Caco-2 (cell line): ENCODE measurements around the gene ABCG5. TPM values are rescaled to one million over a fixed set of nuclear protein-coding genes. Genes with fewer than 3 reads are reported as not detected.

ENCODE experiments used
- BruUV-seq: library from RNA; stranded (reverse); fragments of 400-500 nt; replicated peaks from 2 replicates; lab custom pipeline; 2021; lab: Mats Ljungman, UMichigan
- CTCF ChIA-PET: fragments of 300-600 bp; sonication (Branson Sonifier 250); formaldehyde crosslinking; loops from one replicate; lab custom pipeline; 2022; ENCODE audit warnings: antibody characterized with exemption; lab: Charles Lee
- POLR2A ChIA-PET: fragments of 300-600 bp; sonication (Branson Sonifier 250); formaldehyde crosslinking; loops from one replicate; lab custom pipeline; 2022; ENCODE audit warnings: antibody characterized with exemption; lab: Charles Lee
- DNase-seq, 2 experiments: peaks; one replicate each; pipeline versions ENCODE4 v3.0.0 to v3.0.0-alpha.2; 2020 to 2022
- H3K27me3 ChIP-seq: replicated peaks from 2 replicates; pipeline ENCODE4 v1.6.0; 2011; ENCODE audit warnings: low read length; ENCODE audit not compliant: control insufficient read depth, insufficient read depth
- H3K36me3 ChIP-seq: 2 replicates; pipeline ENCODE4 v1.5.1; 2011; ENCODE audit warnings: low read length; ENCODE audit not compliant: control insufficient read depth, insufficient read depth
- H3K4me1 ChIP-seq: fragments of 250-450 bp; sonication (Bioruptor Pico); 2 replicates; pipeline ENCODE4 v1.5.1; 2020; ENCODE audit warnings: mild to moderate bottlenecking
- H3K4me3 ChIP-seq: 2 replicates; pipeline ENCODE4 v1.5.1; 2011; ENCODE audit warnings: low read depth, mild to moderate bottlenecking, control low read depth, low read length
- H3K9me3 ChIP-seq: fragments of 250-450 bp; sonication (Bioruptor Pico); 2 replicates; pipeline ENCODE4 v1.5.1; 2020; ENCODE audit warnings: mild to moderate bottlenecking, moderate library complexity
- H3K27ac Mint-ChIP-seq: one replicate; pipeline ENCODE4 v1.8.0; 2022; ENCODE audit warnings: mixed read lengths; ENCODE audit not compliant: unreplicated experiment
- H3K27me3 Mint-ChIP-seq: one replicate; pipeline ENCODE4 v1.8.0; 2022; ENCODE audit warnings: mixed read lengths; ENCODE audit not compliant: insufficient read depth, unreplicated experiment
- H3K36me3 Mint-ChIP-seq: one replicate; pipeline ENCODE4 v1.8.0; 2022; ENCODE audit warnings: mild to moderate bottlenecking, mixed read lengths; ENCODE audit not compliant: insufficient read depth, unreplicated experiment
- H3K4me1 Mint-ChIP-seq: one replicate; pipeline ENCODE4 v1.8.0; 2022; ENCODE audit warnings: low read depth, mixed read lengths; ENCODE audit not compliant: unreplicated experiment
- H3K4me3 Mint-ChIP-seq: one replicate; pipeline ENCODE4 v1.8.0; 2022; ENCODE audit warnings: mild to moderate bottlenecking, moderate library complexity, mixed read lengths; ENCODE audit not compliant: unreplicated experiment
- H3K9me3 Mint-ChIP-seq: one replicate; pipeline ENCODE4 v1.8.0; 2022; ENCODE audit warnings: mixed read lengths; ENCODE audit not compliant: unreplicated experiment
- intact Hi-C: fragments of 100-400 bp; cut with micrococcal nuclease; formaldehyde crosslinking; loops from one replicate; pipeline ENCODE4 v1.10.0; 2022; ENCODE audit not compliant: unreplicated experiment
- total RNA-seq: library from RNA; stranded (reverse); gene quantifications from 2 replicates; pipeline ENCODE4 v1.2.3, GENCODE V29; 2022
- TF ChIP-seq, protein P1 (sequence below), 2 experiments: fragments of 200-600 bp in 1 of 2; IDR thresholded peaks; 1 replicate in 1 of 2; 2 replicates in 1 of 2; pipeline versions ENCODE4 v1.5.1 to v1.8.0; 2011 to 2022; ENCODE audit warnings: antibody characterized with exemption in 1 of 2, control low read depth in 1 of 2, inconsistent platforms in 1 of 2, low read depth in 1 of 2, low read length in 1 of 2, mild to moderate bottlenecking in 1 of 2, moderate library complexity in 1 of 2; ENCODE audit not compliant: insufficient read depth in 1 of 2, severe bottlenecking in 1 of 2, unreplicated experiment in 1 of 2

ABCG5 gene
- total RNA-seq, 1 experiment from 2014 or later = not detected

DNA sequence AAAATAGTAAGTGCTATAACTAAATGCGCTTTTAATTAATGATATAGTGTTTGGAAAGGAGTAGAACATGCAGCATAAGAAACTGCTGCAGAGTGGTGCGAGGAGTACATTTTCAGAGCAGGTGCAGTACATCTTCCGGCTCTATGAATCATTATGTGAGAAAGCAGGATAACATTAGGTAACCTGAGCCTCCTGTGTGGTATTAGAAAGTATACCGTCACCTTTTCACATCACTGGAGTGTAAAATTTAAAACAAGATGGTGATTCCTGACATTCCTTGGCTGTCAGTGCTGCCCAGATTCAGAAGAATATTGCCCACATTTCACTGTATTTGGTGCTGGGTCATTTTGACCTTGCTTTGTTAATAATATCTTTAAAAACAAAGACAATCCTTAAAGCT lies 72.6 kb downstream of the ABCG5 start:
- Histone ChIP-seq H3K4me3 (no peak overlapping the region), H3K27me3 (no peaks in the 10 kb centered on the region), H3K4me1 (no peaks in the 10 kb centered on the region), H3K9me3 (no peaks in the 10 kb centered on the region), H3K36me3 (no peaks in the 10 kb centered on the region)
- DNase-seq = no peak
- TF ChIP-seq, protein P1, sequence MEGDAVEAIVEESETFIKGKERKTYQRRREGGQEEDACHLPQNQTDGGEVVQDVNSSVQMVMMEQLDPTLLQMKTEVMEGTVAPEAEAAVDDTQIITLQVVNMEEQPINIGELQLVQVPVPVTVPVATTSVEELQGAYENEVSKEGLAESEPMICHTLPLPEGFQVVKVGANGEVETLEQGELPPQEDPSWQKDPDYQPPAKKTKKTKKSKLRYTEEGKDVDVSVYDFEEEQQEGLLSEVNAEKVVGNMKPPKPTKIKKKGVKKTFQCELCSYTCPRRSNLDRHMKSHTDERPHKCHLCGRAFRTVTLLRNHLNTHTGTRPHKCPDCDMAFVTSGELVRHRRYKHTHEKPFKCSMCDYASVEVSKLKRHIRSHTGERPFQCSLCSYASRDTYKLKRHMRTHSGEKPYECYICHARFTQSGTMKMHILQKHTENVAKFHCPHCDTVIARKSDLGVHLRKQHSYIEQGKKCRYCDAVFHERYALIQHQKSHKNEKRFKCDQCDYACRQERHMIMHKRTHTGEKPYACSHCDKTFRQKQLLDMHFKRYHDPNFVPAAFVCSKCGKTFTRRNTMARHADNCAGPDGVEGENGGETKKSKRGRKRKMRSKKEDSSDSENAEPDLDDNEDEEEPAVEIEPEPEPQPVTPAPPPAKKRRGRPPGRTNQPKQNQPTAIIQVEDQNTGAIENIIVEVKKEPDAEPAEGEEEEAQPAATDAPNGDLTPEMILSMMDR (IDR thresholded peaks at IDR 0.05; ENCODE audit: insufficient read depth in 1 of 2, low read depth in 1 of 2, low read length in 1 of 2, severe bottlenecking in 1 of 2, unreplicated experiment in 1 of 2) = no peak
- ChIA-PET POLR2A (no interaction called here), CTCF (no interaction called here)
- Mint-ChIP-seq H3K27ac (no peak overlapping the region), H3K9me3 (no peaks in the 10 kb centered on the region), H3K4me3 (no peak overlapping the region), H3K27me3 (no peaks in the 10 kb centered on the region), H3K4me1 (no peaks in the 10 kb centered on the region), H3K36me3 (no peaks in the 10 kb centered on the region)
- intact Hi-C loops = no loop called here
- no TSS peak for BruUV-seq

DNA sequence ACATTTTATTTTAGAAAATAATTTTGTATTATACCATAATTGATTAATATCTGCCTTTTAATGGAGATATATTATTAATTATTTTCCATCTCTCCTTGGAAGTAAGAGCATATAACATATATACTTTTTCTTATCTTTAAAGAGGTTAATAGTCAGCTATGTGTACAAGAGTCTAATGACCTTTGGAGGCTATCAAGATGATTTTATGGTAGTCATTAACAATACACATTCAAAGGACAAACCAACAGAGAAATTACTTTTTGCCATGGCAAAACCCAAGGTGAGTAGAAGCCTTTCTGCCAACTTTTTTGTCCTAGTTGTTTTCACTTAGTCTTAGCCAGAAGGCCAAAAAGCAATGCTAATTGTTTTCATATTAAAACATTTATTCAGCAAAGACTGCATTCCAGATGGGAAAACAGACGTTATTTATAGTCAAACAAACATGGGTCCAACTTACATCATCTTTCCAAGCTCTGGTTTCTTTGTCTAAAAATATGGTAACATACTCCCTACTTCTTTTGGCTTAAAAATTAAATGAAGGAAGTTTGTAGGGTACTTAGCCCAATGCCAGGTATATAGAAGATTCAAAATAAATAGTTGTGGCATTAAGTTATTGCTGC lies 74.4 kb downstream of the ABCG5 start:
- Histone ChIP-seq H3K4me3 (no peak overlapping the region), H3K9me3 (no peaks in the 10 kb centered on the region), H3K4me1 (no peaks in the 10 kb centered on the region), H3K36me3 (no peaks in the 10 kb centered on the region), H3K27me3 (no peaks in the 10 kb centered on the region)
- intact Hi-C loops = no loop called here
- Mint-ChIP-seq H3K36me3 (no peaks in the 10 kb centered on the region), H3K9me3 (no peaks in the 10 kb centered on the region), H3K4me3 (no peak overlapping the region), H3K27ac (no peak overlapping the region), H3K27me3 (no peaks in the 10 kb centered on the region), H3K4me1 (peaks cover 7% of the 10 kb centered on the region)
- CTCF ChIA-PET = no interaction called here
- DNase-seq = no peak
- POLR2A ChIA-PET = no interaction called here
- TF ChIP-seq, protein P1 (IDR thresholded peaks at IDR 0.05; ENCODE audit: insufficient read depth in 1 of 2, low read depth in 1 of 2, low read length in 1 of 2, severe bottlenecking in 1 of 2, unreplicated experiment in 1 of 2) = no peak
- BruUV-seq = no TSS peak

DNA sequence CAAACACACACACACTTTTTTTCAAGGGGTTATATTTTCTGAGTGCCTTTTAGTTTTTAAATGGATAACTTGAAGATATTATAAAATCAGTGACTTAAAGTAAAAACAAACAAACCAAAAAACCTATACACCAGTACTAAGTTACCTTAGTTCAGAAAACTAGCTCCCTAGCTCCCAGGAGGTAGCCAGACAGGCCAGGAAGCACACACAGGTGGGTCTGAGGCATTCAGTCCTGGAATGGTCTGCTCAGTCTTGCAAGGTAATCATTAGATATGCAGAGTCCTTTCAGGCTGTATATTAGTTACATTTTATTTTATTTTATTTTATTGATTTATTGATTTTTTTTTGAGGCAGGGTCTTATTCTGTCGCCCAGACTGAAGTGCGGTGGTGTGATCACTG lies 75.5 kb downstream of the ABCG5 start:
- ChIA-PET POLR2A (no interaction called here), CTCF (no interaction called here)
- Histone ChIP-seq H3K4me1 (no peaks in the 10 kb centered on the region), H3K36me3 (no peaks in the 10 kb centered on the region), H3K4me3 (no peak overlapping the region), H3K9me3 (no peaks in the 10 kb centered on the region), H3K27me3 (no peaks in the 10 kb centered on the region)
- intact Hi-C loops = no loop called here
- Mint-ChIP-seq H3K4me1 (peaks cover 12% of the 10 kb centered on the region), H3K27me3 (no peaks in the 10 kb centered on the region), H3K27ac (no peak overlapping the region), H3K36me3 (no peaks in the 10 kb centered on the region), H3K9me3 (no peaks in the 10 kb centered on the region), H3K4me3 (no peak overlapping the region)
- no peak for DNase-seq
- BruUV-seq = no TSS peak
- TF ChIP-seq, protein P1 (IDR thresholded peaks at IDR 0.05; ENCODE audit: insufficient read depth in 1 of 2, low read depth in 1 of 2, low read length in 1 of 2, severe bottlenecking in 1 of 2, unreplicated experiment in 1 of 2) = no peak

Other genes starting within 250 kb of the ABCG5 start
- gene THADA, start 242.8 kb downstream of the ABCG5 start, total RNA-seq = 33.8 and 35.3 TPM in 2 replicates
- 0.28 and 1.5 TPM in 2 replicates for gene PLEKHH2, start 201.6 kb downstream of the ABCG5 start, total RNA-seq
- 0.37 and 1.0 TPM in 2 replicates for gene C1GALT1C1L, start 162.4 kb downstream of the ABCG5 start, total RNA-seq
- 6.4 and 8.3 TPM in 2 replicates for gene DYNC2LI1, start 64.8 kb downstream of the ABCG5 start, total RNA-seq
- gene ABCG8, start 132 bp upstream of the ABCG5 start, total RNA-seq = 0.12 TPM in 1 of 2 replicates, not detected in the other
- 242 and 244 TPM in 2 replicates for gene LRPPRC, start 157.2 kb upstream of the ABCG5 start, total RNA-seq